OCI-LY1 (cell line): ENCODE data around the gene OR8B8.

Source experiments
- H2AFZ ChIP-seq: fragments of 200-600 bp; sonication (generic), shearing (Covaris generic); 2 replicates; pipeline ENCODE4 v1.6.0; 2014; ENCODE audit warnings: antibody characterized with exemption, mild to moderate bottlenecking, low read length
- H3F3A ChIP-seq: fragments of 200-600 bp; sonication (generic), shearing (Covaris generic); 2 replicates; pipeline ENCODE4 v1.6.0; 2014; ENCODE audit warnings: mild to moderate bottlenecking, antibody characterized with exemption, low read length, moderate library complexity; ENCODE audit not compliant: insufficient read depth
- H3K27ac ChIP-seq: fragments of 200-600 bp; sonication (generic); 2 replicates; pipeline ENCODE4 v1.5.1; 2014; ENCODE audit warnings: low read length, mixed run types, mild to moderate bottlenecking, low read depth; ENCODE audit not compliant: poor library complexity, severe bottlenecking
- H3K27me3 ChIP-seq: fragments of 200-600 bp; sonication (generic); 2 replicates; pipeline ENCODE4 v1.6.0; 2014; ENCODE audit warnings: antibody characterized with exemption, mild to moderate bottlenecking, low read length, moderate library complexity; ENCODE audit not compliant: insufficient read depth
- H3K36me3 ChIP-seq: fragments of 200-600 bp; sonication (generic); 2 replicates; pipeline ENCODE4 v1.6.1; 2014; ENCODE audit warnings: mild to moderate bottlenecking, antibody characterized with exemption, low read length, moderate library complexity, mixed read lengths; ENCODE audit not compliant: insufficient read depth
- H3K4me1 ChIP-seq: fragments of 200-600 bp; sonication (generic); 2 replicates; pipeline ENCODE4 v1.5.1; 2014; ENCODE audit warnings: mild to moderate bottlenecking, low read length, moderate library complexity; ENCODE audit not compliant: insufficient read depth, severe bottlenecking
- H3K4me2 ChIP-seq: fragments of 200-600 bp; sonication (generic), shearing (Covaris generic); 2 replicates; pipeline ENCODE4 v1.6.1; 2014; ENCODE audit warnings: low read length
- H3K4me3 ChIP-seq: fragments of 200-600 bp; sonication (generic); 2 replicates; pipeline ENCODE4 v1.5.1; 2014; ENCODE audit warnings: low read length, low read depth, mild to moderate bottlenecking, mixed read lengths; ENCODE audit not compliant: poor library complexity, severe bottlenecking
- H3K79me2 ChIP-seq: fragments of 200-600 bp; shearing (Covaris generic); 2 replicates; pipeline ENCODE4 v1.6.1; 2016; ENCODE audit warnings: mixed run types, low read length, mixed read lengths; ENCODE audit not compliant: insufficient read depth
- H3K9ac ChIP-seq: fragments of 200-600 bp; sonication (generic), shearing (Covaris generic); 2 replicates; pipeline ENCODE4 v1.6.1; 2014; ENCODE audit warnings: mild to moderate bottlenecking, low read length, mixed read lengths
- H3K9me2 ChIP-seq: fragments of 200-600 bp; sonication (generic), shearing (Covaris generic); 2 replicates; pipeline ENCODE4 v1.6.1; 2014; ENCODE audit warnings: low read depth, mild to moderate bottlenecking, low read length, mixed read lengths
- H3K9me3 ChIP-seq: fragments of 200-600 bp; shearing (Covaris generic); 2 replicates; pipeline ENCODE4 v1.6.1; 2014; ENCODE audit warnings: low read length, mixed read lengths
- H4K20me1 ChIP-seq: fragments of 200-600 bp; sonication (generic), shearing (Covaris generic); 2 replicates; pipeline ENCODE4 v1.6.0; 2016; ENCODE audit warnings: mild to moderate bottlenecking, low read length; ENCODE audit not compliant: insufficient read depth
- CTCF ChIP-seq: fragments of 200-600 bp; sonication (generic), shearing (Covaris generic); IDR thresholded peaks from 2 replicates; pipeline ENCODE4 v1.5.1; 2017; ENCODE audit warnings: mild to moderate bottlenecking, antibody characterized with exemption, low read length, moderate library complexity, mixed read lengths
- EZH2 ChIP-seq: fragments of 200-600 bp; sonication (generic), shearing (Covaris generic); IDR thresholded peaks from 2 replicates; pipeline ENCODE4 v1.8.0; 2017; ENCODE audit warnings: borderline replicate concordance, mixed run types, mild to moderate bottlenecking, antibody characterized with exemption, low read length, moderate library complexity, mixed read lengths

The OR8B8 gene

GRCh38 chr11:124424384-124424921 is 21.0 kb downstream of the OR8B8 start, which contains the start of gene OR8B4:
OR8B4 (minus strand) TSS chr11:124424871; CDS start chr11:124424871, 0 bp downstream.
- no peaks in the 10 kb centered on the region for H4K20me1 ChIP-seq
- no peaks in the 10 kb centered on the region for H3K4me1 ChIP-seq
- H2AFZ ChIP-seq = no peak within 1 kb of the TSS
- no peak within 1 kb of the TSS for H3K9ac ChIP-seq
- TF ChIP-seq EZH2 = no peak
- TF ChIP-seq CTCF = no peak
- no peaks in the 10 kb centered on the region for H3K27me3 ChIP-seq
- no peaks in the 10 kb centered on the region for H3K36me3 ChIP-seq
- H3K4me3 ChIP-seq = no peak within 1 kb of the TSS
- H3K27ac ChIP-seq = no peak within 1 kb of the TSS
- no peaks in the 10 kb centered on the region for H3K79me2 ChIP-seq
- no peaks in the 10 kb centered on the region for H3K9me2 ChIP-seq
- no peaks in the 10 kb centered on the region for H3F3A ChIP-seq
- H3K4me2 ChIP-seq = no peak within 1 kb of the TSS
- no peaks in the 10 kb centered on the region for H3K9me3 ChIP-seq

GRCh38 chr11:124421043-124421442 is 24.5 kb downstream of the OR8B8 start:
- TF ChIP-seq EZH2 = no peak
- TF ChIP-seq CTCF = no peak

GRCh38 chr11:124415356-124415923 is 30.1 kb downstream of the OR8B8 start:
- H3K27me3 ChIP-seq = no peaks in the 10 kb centered on the region
- H3K27ac ChIP-seq = no peak overlapping the region
- no peak overlapping the region for H2AFZ ChIP-seq
- no peaks in the 10 kb centered on the region for H3K79me2 ChIP-seq
- H3K9me3 ChIP-seq = no peaks in the 10 kb centered on the region
- no peak for TF ChIP-seq CTCF
- no peak for TF ChIP-seq EZH2
- no peaks in the 10 kb centered on the region for H3K36me3 ChIP-seq
- no peak overlapping the region for H3K4me3 ChIP-seq
- no peaks in the 10 kb centered on the region for H4K20me1 ChIP-seq
- no peaks in the 10 kb centered on the region for H3F3A ChIP-seq
- no peak overlapping the region for H3K4me2 ChIP-seq
- no peaks in the 10 kb centered on the region for H3K4me1 ChIP-seq
- H3K9ac ChIP-seq = no peak overlapping the region
- H3K9me2 ChIP-seq = no peaks in the 10 kb centered on the region

More at GRCh38 chr11:124421043-124421442, 24.5 kb downstream of the OR8B8 start:
- Histone ChIP-seq H4K20me1 (no peaks in the 10 kb centered on the region), H3K4me3 (no peak overlapping the region), H3K27me3 (no peaks in the 10 kb centered on the region), H3K79me2 (no peaks in the 10 kb centered on the region), H3K27ac (no peak overlapping the region), H3K36me3 (no peaks in the 10 kb centered on the region), H3F3A (no peaks in the 10 kb centered on the region), H3K9me3 (no peaks in the 10 kb centered on the region), H2AFZ (no peak overlapping the region), H3K4me2 (no peak overlapping the region), H3K9me2 (no peaks in the 10 kb centered on the region), H3K9ac (no peak overlapping the region), H3K4me1 (no peaks in the 10 kb centered on the region)
